Endodermal cell (in vitro differentiated cells): Measurements from ENCODE around the gene EXOG. TPM values are rescaled to one million over a fixed set of nuclear protein-coding genes. Genes with fewer than 3 reads are reported as not detected.

Experiments used
- DNase-seq: peaks from one replicate; pipeline ENCODE4 v3.0.0-alpha.2; 2017
- H3K27ac ChIP-seq: 2 replicates; pipeline ENCODE4 v1.5.1; 2013; ENCODE audit warnings: mild to moderate bottlenecking, low read depth, low read length, moderate library complexity
- H3K27me3 ChIP-seq: 2 replicates; pipeline ENCODE4 v1.6.1; 2013; ENCODE audit warnings: mild to moderate bottlenecking, low read length, moderate library complexity; ENCODE audit not compliant: insufficient read depth, control insufficient read depth, poor library complexity, severe bottlenecking
- H3K36me3 ChIP-seq: 2 replicates; pipeline ENCODE4 v1.7.0; 2013; ENCODE audit warnings: mild to moderate bottlenecking, low read length, moderate library complexity; ENCODE audit not compliant: control insufficient read depth, insufficient read depth
- H3K4me1 ChIP-seq: one replicate; pipeline ENCODE4 v1.7.0; 2013; ENCODE audit warnings: low read length; ENCODE audit not compliant: control insufficient read depth, insufficient read depth
- H3K4me3 ChIP-seq: 2 replicates; pipeline ENCODE4 v1.5.1; 2013; ENCODE audit warnings: mild to moderate bottlenecking, low read length, moderate library complexity
- H3K9ac ChIP-seq: 2 replicates; pipeline ENCODE4 v1.6.1; 2013; ENCODE audit warnings: mild to moderate bottlenecking, low read length, moderate library complexity; ENCODE audit not compliant: poor library complexity, severe bottlenecking; ENCODE audit errors: extremely low read depth
- H3K9me3 ChIP-seq: 2 replicates; pipeline ENCODE4 v1.6.1; 2013; ENCODE audit warnings: mild to moderate bottlenecking, low read length, moderate library complexity; ENCODE audit not compliant: control insufficient read depth
- H3K27ac Mint-ChIP-seq: 2 replicates; pipeline ENCODE4 v1.8.0; 2020; ENCODE audit warnings: mixed read lengths
- H3K27me3 Mint-ChIP-seq: 2 replicates; pipeline ENCODE4 v1.8.0; 2021; ENCODE audit warnings: mild to moderate bottlenecking, mixed read lengths; ENCODE audit not compliant: insufficient read depth
- H3K36me3 Mint-ChIP-seq: 2 replicates; pipeline ENCODE4 v1.8.0; 2020; ENCODE audit warnings: low read depth, mixed read lengths
- H3K4me1 Mint-ChIP-seq: 2 replicates; pipeline ENCODE4 v1.8.0; 2020; ENCODE audit warnings: mixed read lengths
- H3K4me3 Mint-ChIP-seq: 2 replicates; pipeline ENCODE4 v1.8.0; 2020; ENCODE audit warnings: mild to moderate bottlenecking, moderate library complexity, mixed read lengths
- H3K9me3 Mint-ChIP-seq: 2 replicates; pipeline ENCODE4 v1.8.0; 2020; ENCODE audit warnings: mild to moderate bottlenecking, mixed read lengths
- CTCF ChIP-seq: fragments of 200-600 bp; sonication (generic); conservative IDR thresholded peaks from 2 replicates; pipeline ENCODE4 v1.5.0; 2021; ENCODE audit warnings: antibody characterized with exemption, mild to moderate bottlenecking
- WGBS, 2 experiments: methylation state at CpG; one replicate each; pipeline versions ENCODE4 v1.1.5 to v1.1.7; 2013; ENCODE audit warnings: missing lambda C conversion rate in 2 of 2, mixed read lengths in 1 of 2; ENCODE audit not compliant: insufficient coverage in 1 of 2, insufficient read length in 1 of 2; 5-methylcytosine and 5-hydroxymethylcytosine counted together
- total RNA-seq, 2 donors: library from RNA; stranded (reverse); fragmentation: NEBNext Ultra II Directional in 1 of 2; extraction: Animal tissue kit (Norgen Biotek cat#: 25700) in 1 of 2; gene quantifications; 2 replicates in 1 of 2; 3 replicates in 1 of 2; pipeline ENCODE4 v1.2.1, GENCODE V29; 2021

EXOG gene
- total RNA-seq, 2 donors from 2014 or later: 11.9 to 13.8 TPM

- no peak overlapping the region for H3K9ac ChIP-seq
- H3K27ac Mint-ChIP-seq: no peak overlapping the region
- DNase-seq: no peak
- H3K4me1 Mint-ChIP-seq: no peaks in the 10 kb centered on the region
- H3K36me3 Mint-ChIP-seq: peaks cover 20% of the 10 kb centered on the region
- 94 to 100% methylated on average over 1 to 3 of the region's 3 CpGs for WGBS, 2 experiments
- no peaks in the 10 kb centered on the region for H3K4me1 ChIP-seq
- H3K9me3 Mint-ChIP-seq: no peaks in the 10 kb centered on the region
- no peaks in the 10 kb centered on the region for H3K27me3 ChIP-seq
- H3K4me3 ChIP-seq: no peak overlapping the region
- TF ChIP-seq CTCF: no peak
- no peak overlapping the region for H3K4me3 Mint-ChIP-seq
- H3K9me3 ChIP-seq: no peaks in the 10 kb centered on the region
- H3K27ac ChIP-seq: no peak overlapping the region
- no peaks in the 10 kb centered on the region for H3K27me3 Mint-ChIP-seq
- H3K36me3 ChIP-seq: peaks cover 49% of the 10 kb centered on the region
These were observed 15.4 kb downstream of the EXOG start for GRCh38 chr3:38511546-38511945.

GRCh38 chr3:38515367-38515766 lies 19.2 kb downstream of the EXOG start:
- no peak for TF ChIP-seq CTCF
- Histone ChIP-seq H3K9me3 (no peaks in the 10 kb centered on the region), H3K27ac (no peak overlapping the region), H3K4me3 (no peak overlapping the region), H3K4me1 (no peaks in the 10 kb centered on the region), H3K9ac (no peak overlapping the region), H3K36me3 (peaks cover 30% of the 10 kb centered on the region), H3K27me3 (no peaks in the 10 kb centered on the region)
- Mint-ChIP-seq H3K36me3 (peaks cover 13% of the 10 kb centered on the region), H3K4me1 (peaks cover 9% of the 10 kb centered on the region), H3K27ac (no peak overlapping the region), H3K4me3 (no peak overlapping the region), H3K27me3 (no peaks in the 10 kb centered on the region), H3K9me3 (no peaks in the 10 kb centered on the region)
- WGBS, 2 experiments: 94 to 96% methylated on average over 3 to 7 of the region's 7 CpGs
- no peak for DNase-seq

GRCh38 chr3:38516669-38517068 lies 20.5 kb downstream of the EXOG start:
- H3K4me3 ChIP-seq: no peak overlapping the region
- no peak overlapping the region for H3K27ac ChIP-seq
- no peak for TF ChIP-seq CTCF
- Mint-ChIP-seq H3K36me3 (peaks cover 12% of the 10 kb centered on the region), H3K9me3 (no peaks in the 10 kb centered on the region), H3K27me3 (no peaks in the 10 kb centered on the region), H3K27ac (no peak overlapping the region), H3K4me1 (peaks cover 13% of the 10 kb centered on the region), H3K4me3 (no peak overlapping the region)
- 45 to 50% methylated on average over 1 of the region's 1 CpG for WGBS, 2 experiments
- no peak for DNase-seq
- H3K9ac ChIP-seq: no peak overlapping the region
- H3K27me3 ChIP-seq: no peaks in the 10 kb centered on the region
- H3K9me3 ChIP-seq: no peaks in the 10 kb centered on the region
- peaks cover 24% of the 10 kb centered on the region for H3K36me3 ChIP-seq
- no peaks in the 10 kb centered on the region for H3K4me1 ChIP-seq
